ENCODE results near the gene ACAD8. TPM values are rescaled to one million over a fixed set of nuclear protein-coding genes. Genes with fewer than 3 reads are reported as not detected.

Gene ACAD8
- total and polyA plus RNA-seq, 2 of the 4 experiments (the other 2 are of a cell fraction) = 11.1 to 21.2 TPM

GRCh38 chr11:134313821-134314607 lies 60.6 kb downstream of the ACAD8 start:
- Histone ChIP-seq H2AK9ac (replicated peaks; ENCODE audit: low read depth, low read length, poor library complexity) (no peak overlapping the region), H4K91ac (ENCODE audit: insufficient read depth, low read depth, low read length) (no peak overlapping the region), H2AFZ (replicated peaks; ENCODE audit: low read length, poor library complexity) (no peak overlapping the region), H2AK5ac (ENCODE audit: low read depth, low read length) (no peak overlapping the region), H3K27ac (ENCODE audit: insufficient read depth, low read length) (no peak overlapping the region), H3K14ac (replicated peaks; ENCODE audit: low read depth, low read length) (no peak overlapping the region), H4K5ac (ENCODE audit: low read depth, low read length) (no peak overlapping the region), H3K9me3 (ENCODE audit: control insufficient read depth, insufficient read depth, low read length) (peaks cover 3% of the 10 kb centered on the region), H3K79me1 (ENCODE audit: low read depth in 1 of 2, low read length in 2 of 2) (no peaks in the 10 kb centered on the region), H2BK20ac (ENCODE audit: low read depth, low read length) (no peak overlapping the region), H4K20me1 (ENCODE audit: insufficient read depth, low read length) (no peaks in the 10 kb centered on the region), H3K4ac (ENCODE audit: low read depth, low read length) (no peak overlapping the region), H2BK120ac (ENCODE audit: low read depth, low read length) (no peak overlapping the region), H3K4me3 (ENCODE audit: insufficient read depth, low read depth, low read length) (no peak overlapping the region), H3K23ac (ENCODE audit: low read depth, low read length) (no peak overlapping the region), H2BK5ac (ENCODE audit: low read depth, low read length, poor library complexity, severe bottlenecking) (no peak overlapping the region), H3K4me1 (ENCODE audit: control insufficient read depth, insufficient read depth, low read length) (no peaks in the 10 kb centered on the region), H3K9ac (ENCODE audit: low read depth, low read length) (no peak overlapping the region), H3K4me2 (ENCODE audit: low read depth, low read length) (no peak overlapping the region), H3K18ac (ENCODE audit: low read depth, low read length) (no peak overlapping the region), H4K8ac (ENCODE audit: low read depth in 2 of 2, low read length in 2 of 2) (no peak overlapping the region), H3K9me1 (ENCODE audit: insufficient read depth, low read length) (no peaks in the 10 kb centered on the region), H3K36me3 (ENCODE audit: control insufficient read depth, insufficient read depth, low read length) (no peaks in the 10 kb centered on the region), H3K56ac (ENCODE audit: extremely low read depth, insufficient read depth, low read length) (no peak overlapping the region), H2BK15ac (ENCODE audit: low read depth, low read length) (no peak overlapping the region), H3K27me3 (ENCODE audit: control insufficient read depth, insufficient read depth, low read length) (no peaks in the 10 kb centered on the region)
- ATAC-seq (ENCODE audit: low read depth) (no peak), DNase-seq (no peak)
- BruUV-seq (replicated peaks) = no TSS peak
- POLR2A ChIA-PET (ENCODE audit: unreplicated experiment) = no interaction called here
- 42% methylated on average over 2 of the region's 9 CpGs; no CpG with 5 or more reads in 1 of the 2 experiments for WGBS, 2 experiments (ENCODE audit: extremely low coverage in 2 of 2, insufficient read length in 1 of 2)
- TF ChIP-seq CHD1 (IDR thresholded peaks at IDR 0.05; ENCODE audit: low read depth, low read length) (no peak), MXI1 (IDR thresholded peaks at IDR 0.05; ENCODE audit: borderline replicate concordance, low read depth, low read length) (no peak)
- CTCF ChIA-PET = no interaction called here
- dilution Hi-C loops (cut with HindIII; ENCODE audit: low sequenced_read_pairs, unreplicated experiment) (no loop called here), in situ Hi-C loops (cut with MboI; ENCODE audit: low sequenced_read_pairs) (no loop called here), intact Hi-C loops (cut with micrococcal nuclease) (no loop called here)

Other genes starting within 250 kb of the ACAD8 start
- 71.5 and 102 TPM in 2 replicates for gene JAM3, start 184.5 kb upstream of the ACAD8 start, total RNA-seq (2012; rRNA removed)
- gene JAM3, start 184.5 kb upstream of the ACAD8 start, polyA plus RNA-seq (2012; rRNA removed) = 32.0 and 38.0 TPM in 2 replicates
- 19.2 and 19.7 TPM in 2 replicates for gene NCAPD3, start 29.6 kb upstream of the ACAD8 start, total RNA-seq (2012; rRNA removed)
- gene NCAPD3, start 29.6 kb upstream of the ACAD8 start, polyA plus RNA-seq (2012; rRNA removed) = 18.0 and 18.9 TPM in 2 replicates
- 38.9 and 51.1 TPM in 2 replicates for gene VPS26B, start 28.9 kb upstream of the ACAD8 start, total RNA-seq (2012; rRNA removed)
- gene VPS26B, start 28.9 kb upstream of the ACAD8 start, polyA plus RNA-seq (2012; rRNA removed) = 39.5 and 41.6 TPM in 2 replicates
- 51.9 and 72.1 TPM in 2 replicates for gene THYN1, start 216 bp upstream of the ACAD8 start, total RNA-seq (2012; rRNA removed)
- gene THYN1, start 216 bp upstream of the ACAD8 start, polyA plus RNA-seq (2012; rRNA removed) = 42.8 and 43.1 TPM in 2 replicates
- not detected in 2 replicates for gene GLB1L3, start 22.8 kb downstream of the ACAD8 start, total RNA-seq (2012; rRNA removed)
- not detected in 2 replicates for gene GLB1L3, start 22.8 kb downstream of the ACAD8 start, polyA plus RNA-seq (2012; rRNA removed)
- under 0.01 TPM in 2 replicates for gene GLB1L2, start 78.4 kb downstream of the ACAD8 start, total RNA-seq (2012; rRNA removed)
- gene GLB1L2, start 78.4 kb downstream of the ACAD8 start, polyA plus RNA-seq (2012; rRNA removed) = 0.13 and 0.26 TPM in 2 replicates
- gene B3GAT1, start 158.7 kb downstream of the ACAD8 start, total RNA-seq (2012; rRNA removed) = not detected in 2 replicates
- not detected in 2 replicates for gene B3GAT1, start 158.7 kb downstream of the ACAD8 start, polyA plus RNA-seq (2012; rRNA removed)

Data from IMR-90 (cell line).